Fibroblast of villous mesenchyme (primary cell): ENCODE data around the gene TENT5C. TPM values are rescaled to one million over a fixed set of nuclear protein-coding genes. Genes with fewer than 3 reads are reported as not detected.

Experiments used
- DNase-seq: peaks from one replicate; pipeline ENCODE4 v3.0.0-alpha.2; 2010; ENCODE audit warnings: low read depth
- H3K4me3 ChIP-seq: 2 replicates; pipeline ENCODE4 v1.5.1; 2011; ENCODE audit warnings: low read depth, mild to moderate bottlenecking, low read length
- CTCF ChIP-seq: IDR thresholded peaks from 2 replicates; pipeline ENCODE4 v1.5.1; 2012; ENCODE audit warnings: low read depth, mild to moderate bottlenecking, low read length; ENCODE audit not compliant: insufficient read depth
- total RNA-seq: library from RNA; depleted of rRNA; stranded (reverse); fragments of >200 nt; gene quantifications from 2 replicates; pipeline ENCODE4 v1.2.3, GENCODE V29; 2012

The TENT5C gene
- total RNA-seq, 1 donor: 4.3 TPM

GRCh38 chr1:117561551-117561950, 44.3 kb upstream of the TENT5C start:
- no peak overlapping the region for H3K4me3 ChIP-seq
- DNase-seq: no peak
- no peak for TF ChIP-seq CTCF

- H3K4me3 ChIP-seq: no peak overlapping the region
- no peak for TF ChIP-seq CTCF
- no peak for DNase-seq
These were observed 43.0 kb upstream of the TENT5C start for GRCh38 chr1:117562581-117563491.

GRCh38 chr1:117563492-117563875, 42.4 kb upstream of the TENT5C start:
- H3K4me3 ChIP-seq: no peak overlapping the region
- no peak for DNase-seq
- TF ChIP-seq CTCF: no peak

DNA sequence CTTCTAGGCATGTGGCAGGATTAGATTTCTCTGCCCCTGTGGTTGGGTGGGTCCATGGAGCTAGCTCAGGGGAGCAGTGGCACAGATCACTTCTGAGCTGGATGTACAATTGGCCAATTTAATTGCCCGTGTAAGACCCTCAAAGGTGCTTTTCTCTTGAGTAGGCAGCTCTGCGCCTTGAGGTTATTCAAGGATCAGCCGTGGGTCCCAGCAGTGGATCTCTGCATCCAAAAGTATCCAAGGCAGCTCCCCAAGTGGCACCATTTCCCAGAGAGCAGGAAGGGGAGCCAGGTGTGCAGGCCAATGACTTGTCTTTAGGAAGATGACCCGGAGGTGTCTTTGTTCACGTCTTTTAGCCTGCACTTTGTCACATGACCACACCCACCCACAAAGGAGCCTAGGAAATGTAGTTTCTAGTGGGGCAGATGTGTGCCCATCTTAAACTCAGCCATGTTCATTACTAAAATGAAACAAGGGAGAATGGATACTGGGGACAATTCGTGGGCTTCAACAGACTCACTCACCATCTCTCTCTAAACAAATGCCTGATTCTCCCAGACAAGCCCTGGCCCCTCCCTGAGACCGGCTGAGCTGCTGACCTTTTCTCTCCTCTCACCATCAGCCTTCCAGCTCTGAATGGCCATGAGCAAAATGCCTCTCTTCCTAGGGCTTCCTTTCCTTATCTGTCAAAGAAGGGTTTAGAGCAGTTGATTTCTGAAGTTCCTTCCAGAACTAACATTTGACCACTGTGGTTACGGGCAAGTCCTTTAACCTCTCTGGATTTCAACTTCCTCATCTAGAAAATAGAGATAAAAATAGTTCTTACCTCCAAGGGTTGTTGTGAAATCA, 41.4 kb upstream of the TENT5C start:
- DNase-seq: no peak
- TF ChIP-seq CTCF: no peak
- H3K4me3 ChIP-seq: no peak overlapping the region

GRCh38 chr1:117565076-117565556, 40.7 kb upstream of the TENT5C start:
- no peak overlapping the region for H3K4me3 ChIP-seq
- no peak for TF ChIP-seq CTCF
- DNase-seq: no peak

DNA sequence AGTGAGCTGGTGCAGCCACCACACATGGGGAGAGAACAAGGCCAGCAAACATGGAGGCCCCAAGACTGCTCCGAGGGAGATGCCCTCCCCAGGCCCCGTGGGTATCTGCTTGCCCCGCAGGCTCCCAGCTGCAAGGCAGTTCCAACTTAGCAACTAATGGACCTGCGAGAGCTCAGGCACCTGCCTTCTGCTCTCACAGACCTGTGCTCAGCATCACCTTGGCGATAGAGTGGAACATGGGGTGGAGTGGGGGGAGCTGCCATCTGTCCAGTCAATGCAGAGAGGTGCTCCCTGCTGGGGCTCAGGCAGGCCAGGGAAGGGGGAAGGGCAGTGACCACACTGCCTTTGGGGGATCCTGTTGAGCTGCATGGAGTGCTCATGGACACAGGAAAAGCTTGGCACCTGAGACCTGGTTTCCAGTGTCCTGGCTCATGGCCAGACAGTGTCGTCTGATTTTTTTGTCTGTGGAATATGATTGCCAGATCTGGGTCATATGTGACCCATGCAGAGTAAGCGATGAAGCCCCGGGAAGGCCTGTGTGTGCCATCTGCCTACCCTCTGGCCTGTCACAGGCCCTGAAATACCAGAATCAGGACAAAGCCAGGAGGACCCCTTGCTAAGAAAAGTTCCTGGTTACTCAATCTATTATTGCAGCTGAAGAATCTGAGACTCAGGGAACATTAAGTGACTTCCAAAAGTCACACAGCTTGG, 39.9 kb upstream of the TENT5C start:
- no peak for DNase-seq
- no peak overlapping the region for H3K4me3 ChIP-seq
- no peak for TF ChIP-seq CTCF
